HG03432 (cell line): ENCODE results near the gene PDCD4.
A peak's percentile ranks its signal among the peaks of the same experiment; 100 is the strongest.

Experiments used
- ATAC-seq: cut with Tn5 transposase; IDR thresholded peaks from one replicate; pipeline ENCODE4 v1.9.1; 2021; ENCODE audit warnings: mild to moderate bottlenecking, moderate library complexity; ENCODE audit not compliant: unreplicated experiment

PDCD4 gene

GRCh38 chr10:110860576-110861241 lies 11.0 kb upstream of the PDCD4 start:
- peak; percentile 44 for ATAC-seq

GRCh38 chr10:110861476-110861875 lies 10.3 kb upstream of the PDCD4 start:
- ATAC-seq = no peak

- no peak for ATAC-seq
Observed at GRCh38 chr10:110861930-110862649, 9.6 kb upstream of the PDCD4 start.

GRCh38 chr10:110862961-110863360 lies 8.8 kb upstream of the PDCD4 start:
- no peak for ATAC-seq

DNA sequence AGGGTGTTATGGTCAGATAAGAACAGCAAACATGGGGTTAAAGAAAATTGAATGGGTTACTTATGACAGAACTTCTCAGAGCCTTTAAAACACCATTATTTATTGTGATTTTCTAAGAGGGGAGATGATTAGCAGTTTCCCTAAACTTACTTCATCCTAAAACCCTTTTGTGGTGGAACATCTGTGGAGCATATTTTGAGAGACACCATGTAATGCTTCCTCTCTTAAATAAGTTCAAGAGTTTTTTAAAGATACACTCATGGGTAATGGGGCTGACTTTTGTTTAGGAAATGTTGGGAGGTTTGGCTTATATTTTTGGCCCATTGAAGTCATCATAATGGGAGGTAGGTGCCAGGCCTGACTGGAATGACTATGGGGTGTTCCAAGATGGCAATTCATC lies 8.4 kb upstream of the PDCD4 start:
- no peak for ATAC-seq

GRCh38 chr10:110863956-110864355 lies 7.8 kb upstream of the PDCD4 start:
- ATAC-seq = no peak

DNA sequence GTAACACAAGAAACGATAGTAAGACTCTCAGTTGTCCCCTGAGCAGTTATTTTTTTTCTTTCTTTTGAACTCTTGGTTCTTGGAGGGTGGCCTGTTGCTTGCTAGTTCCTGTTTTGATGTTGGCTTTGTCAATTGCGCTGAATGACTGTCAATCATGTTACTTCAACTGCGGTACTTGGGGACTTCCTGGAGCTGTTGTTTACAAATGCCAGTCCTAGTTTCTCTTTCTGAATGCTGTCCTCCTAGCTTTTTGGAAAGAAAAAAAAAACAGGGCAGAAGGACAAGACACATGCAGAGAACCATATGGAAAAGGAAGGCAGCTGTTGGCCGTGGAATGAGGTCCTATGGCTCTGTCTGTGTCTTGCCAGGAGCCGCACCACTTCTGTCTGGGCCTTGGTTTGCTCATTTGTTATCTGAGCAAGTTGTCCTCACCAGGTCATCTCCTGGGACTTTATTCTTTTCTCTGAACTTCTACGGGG lies 7.0 kb upstream of the PDCD4 start:
- peak; percentile 69 for ATAC-seq

GRCh38 chr10:110865186-110865808 lies 6.4 kb upstream of the PDCD4 start:
- ATAC-seq = no peak

GRCh38 chr10:110865809-110866482 lies 5.8 kb upstream of the PDCD4 start:
- peak; percentile 24 for ATAC-seq

- peak; percentile 25 for ATAC-seq
Observed at GRCh38 chr10:110867011-110867806, 4.5 kb upstream of the PDCD4 start.

DNA sequence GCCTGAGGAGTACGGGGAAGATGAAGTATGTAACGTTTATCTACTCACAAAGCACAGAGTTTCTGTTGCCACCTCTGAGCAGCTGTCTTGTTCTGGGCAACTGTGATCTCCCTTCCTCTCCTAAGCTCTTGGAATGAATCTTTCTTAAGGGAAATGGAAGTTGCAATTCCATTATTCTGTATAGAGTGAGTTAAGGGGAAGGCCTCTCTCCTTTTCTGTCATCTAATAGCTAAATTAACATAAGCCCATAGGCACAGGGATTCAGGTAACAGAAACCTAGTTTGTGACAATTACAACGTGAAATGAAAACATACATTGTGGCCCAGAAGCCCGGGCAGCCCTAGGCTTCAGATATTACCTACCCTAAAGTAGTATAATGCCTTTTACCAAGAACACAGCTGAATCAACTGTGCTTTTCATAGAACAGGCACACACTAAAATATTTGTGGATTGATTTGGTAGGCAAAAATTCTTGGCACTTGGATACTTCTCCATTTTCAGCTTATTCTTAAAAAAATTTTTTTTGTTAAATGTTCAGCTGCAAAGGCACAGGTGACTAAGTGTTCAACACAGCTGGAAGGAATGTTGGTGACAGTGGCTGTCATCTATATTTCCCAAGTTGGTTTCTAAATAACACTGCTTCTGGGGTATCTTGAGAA lies 3.8 kb upstream of the PDCD4 start:
- ATAC-seq = no peak

- ATAC-seq = no peak
Observed at GRCh38 chr10:110868981-110869380, 2.7 kb upstream of the PDCD4 start.

GRCh38 chr10:110870823-110871297 lies 868 bp upstream of the PDCD4 start:
- ATAC-seq = no peak

GRCh38 chr10:110872145-110872983 lies 636 bp downstream of the PDCD4 start:
- peak; percentile 57 for ATAC-seq

DNA sequence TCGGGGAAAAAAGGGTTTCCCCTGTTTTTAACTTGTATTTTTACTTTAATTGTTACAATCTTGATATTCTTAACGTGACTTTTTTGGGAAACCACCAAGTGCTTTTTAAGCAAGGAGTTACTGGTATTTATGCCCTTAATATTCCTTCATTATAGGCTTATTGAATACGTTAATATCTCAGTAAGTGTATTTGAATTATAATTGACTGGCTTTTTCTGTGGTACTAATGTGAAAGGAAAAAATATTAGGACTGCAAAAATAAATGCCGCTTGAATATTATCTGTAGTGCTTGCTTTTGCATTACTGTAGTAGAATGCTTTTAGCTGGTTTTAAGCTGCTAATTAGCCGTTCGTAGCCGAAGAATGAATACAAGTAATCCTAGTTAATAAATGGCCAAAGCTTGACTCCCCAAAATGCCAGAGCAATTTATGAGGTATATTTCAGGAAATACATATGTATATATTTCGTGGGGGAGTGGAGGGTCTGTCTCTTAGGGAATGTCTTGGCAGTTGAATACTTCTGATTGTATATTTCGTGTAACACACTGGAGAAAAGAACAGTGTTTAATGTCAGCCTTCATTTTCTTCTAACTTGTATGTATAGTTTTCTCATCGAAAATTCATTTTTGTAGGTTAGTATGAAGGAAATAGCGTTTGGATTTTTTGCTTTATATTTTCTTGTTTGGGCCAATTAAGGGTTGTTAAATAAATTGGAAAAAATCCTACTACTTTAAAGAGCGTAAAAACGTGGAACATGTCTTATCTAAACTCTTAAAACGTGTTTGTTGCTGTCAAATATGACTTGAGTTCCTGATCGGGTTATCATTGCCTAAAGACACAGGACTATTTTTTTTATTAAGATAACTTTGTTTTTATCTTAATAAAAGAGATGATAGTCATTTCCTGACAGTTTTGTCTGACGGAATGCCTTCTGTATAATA lies 1.5 kb downstream of the PDCD4 start:
- ATAC-seq = no peak

- ATAC-seq = no peak
Observed at GRCh38 chr10:110873951-110874350, 2.2 kb downstream of the PDCD4 start.

GRCh38 chr10:110876000-110876399 lies 4.3 kb downstream of the PDCD4 start:
- ATAC-seq = no peak

GRCh38 chr10:110876788-110877187 lies 5.1 kb downstream of the PDCD4 start:
- no peak for ATAC-seq
